ENCODE measurements around the gene SLC4A2. TPM values are rescaled to one million over a fixed set of nuclear protein-coding genes. Genes with fewer than 3 reads are reported as not detected.
"Not testable (repeated sequence)": the region's sequence is repeated elsewhere in the genome, so short reads cannot be mapped to it uniquely, and the experiment has no call there.

Gene SLC4A2
- total RNA-seq, 4 donors from 2014 or later = 48.5 to 109 (median 69.0) TPM

GRCh38 chr7:151025924-151026671 is 33.3 kb upstream of the SLC4A2 start:
- TF ChIP-seq CTCF (IDR thresholded peaks at IDR 0.05) (no peak), POLR2A (IDR thresholded peaks at IDR 0.05) (no peak)
- Histone ChIP-seq H3K4me1 (peaks cover 8 to 19% of the 10 kb centered on the region in 2 donors), H3K27ac (no peak overlapping the region), H3K4me3 (replicated peaks in 1 of 3) (no peak overlapping the region), H3K36me3 (no peaks in the 10 kb centered on the region), H3K27me3 (no peaks in the 10 kb centered on the region), H3K9me3 (no peaks in the 10 kb centered on the region)
- intact Hi-C loops (cut with DNase I) = no loop called here
- WGBS, 2 donors = 86 to 93% methylated on average over 4 of the region's 4 CpGs
- DNase-seq = no peak

GRCh38 chr7:151026771-151027727 is 32.3 kb upstream of the SLC4A2 start:
- H3K9me3 ChIP-seq; intact Hi-C loops (cut with DNase I); H3K27me3 ChIP-seq; H3K4me3 ChIP-seq (replicated peaks in 1 of 3); H3K36me3 ChIP-seq; DNase-seq: not testable (repeated sequence)
- Histone ChIP-seq H3K27ac (peak overlapping the region in 1 of 3 donors; percentile 29), H3K4me1 (peaks cover 8 to 19% of the 10 kb centered on the region in 2 donors)
- WGBS, 2 donors = 43 to 46% methylated on average over 19 of the region's 19 CpGs

- 12 to 13% methylated on average over 16 of the region's 16 CpGs for WGBS, 2 donors
- Histone ChIP-seq H3K4me3 (replicated peaks in 1 of 3) (peak overlapping the region in 2 of 3 donors; percentile 12 to 59), H3K4me1 (peaks cover 8 to 19% of the 10 kb centered on the region in 2 donors), H3K27ac (peak overlapping the region; percentile 17 to 77 (median 29))
- H3K9me3 ChIP-seq; H3K27me3 ChIP-seq; intact Hi-C loops (cut with DNase I); DNase-seq; H3K36me3 ChIP-seq: not testable (repeated sequence)
Observed at GRCh38 chr7:151027728-151028130, 31.7 kb upstream of the SLC4A2 start.

- Histone ChIP-seq H3K4me3 (replicated peaks in 1 of 3) (peak within 1 kb of the TSS in 2 of 3 donors; percentile 12 to 59), H3K27ac (peak within 1 kb of the TSS; percentile 17 to 85 (median 77)), H3K9me3 (no peaks in the 10 kb centered on the region), H3K4me1 (peaks cover 8 to 19% of the 10 kb centered on the region in 2 donors), H3K36me3 (peaks cover 0 to 2% of the 10 kb centered on the region in 2 donors), H3K27me3 (no peaks in the 10 kb centered on the region)
- TF ChIP-seq CTCF (IDR thresholded peaks at IDR 0.05) = peak in 4 of 6 experiments; percentile 53 to 66 (median 60)
- TF ChIP-seq POLR2A (IDR thresholded peaks at IDR 0.05) = peak; percentile 45 to 79
- intact Hi-C loops (cut with DNase I) = no loop called here
- peak; percentile 99 for DNase-seq
- 0% methylated on average over 30 to 48 of the region's 53 CpGs for WGBS, 2 donors
Observed at GRCh38 chr7:151028131-151028947, 31.1 kb upstream of the SLC4A2 start, which contains the start of gene ABCB8. ABCB8 (plus strand) TSS chr7:151028450; CDS start chr7:151028516, 66 bp downstream.

- WGBS, 2 donors = 48 to 57% methylated on average over 17 of the region's 17 CpGs
Observed at GRCh38 chr7:151028948-151029501, 30.4 kb upstream of the SLC4A2 start.

More at GRCh38 chr7:151028948-151029501, 30.4 kb upstream of the SLC4A2 start:
- H3K4me3 ChIP-seq (replicated peaks in 1 of 3) = peak overlapping the region in 1 of 3 donors; percentile 59
- H3K36me3 ChIP-seq = peaks cover 0 to 2% of the 10 kb centered on the region in 2 donors
- no peaks in the 10 kb centered on the region for H3K27me3 ChIP-seq
- H3K27ac ChIP-seq = peak overlapping the region; percentile 7 to 85 (median 77)
- intact Hi-C loops (cut with DNase I) = no loop called here
- H3K4me1 ChIP-seq = peaks cover 8 to 19% of the 10 kb centered on the region in 2 donors
- no peak for DNase-seq
- TF ChIP-seq CTCF (IDR thresholded peaks at IDR 0.05) (no peak), POLR2A (IDR thresholded peaks at IDR 0.05) (no peak)
- no peaks in the 10 kb centered on the region for H3K9me3 ChIP-seq
